T-helper 1 cell treated with Interleukin-12 subunit alpha and Interleukin-12 subunit beta and Interleukin-4 antibody, amounts not matched to agents 30 μg/mL and 1 μg/mL, for 36 hours (primary cell): ENCODE data around the gene TAS2R40.
"Not testable (repeated sequence)": the region's sequence is repeated elsewhere in the genome, so short reads cannot be mapped to it uniquely, and the experiment has no call there.

Experiments used
- H3K27ac Mint-ChIP-seq: one replicate; pipeline ENCODE4 v1.8.0; 2021; ENCODE audit warnings: mild to moderate bottlenecking, mixed read lengths
- H3K27me3 Mint-ChIP-seq: one replicate; pipeline ENCODE4 v1.8.0; 2021; ENCODE audit warnings: low read depth, mixed read lengths
- H3K36me3 Mint-ChIP-seq: one replicate; pipeline ENCODE4 v1.8.0; 2021; ENCODE audit warnings: low read depth, mixed read lengths
- H3K4me1 Mint-ChIP-seq: one replicate; pipeline ENCODE4 v1.8.0; 2021; ENCODE audit warnings: low read depth, mixed read lengths
- H3K4me3 Mint-ChIP-seq: one replicate; pipeline ENCODE4 v1.8.0; 2021; ENCODE audit warnings: mild to moderate bottlenecking, moderate library complexity, mixed read lengths
- H3K9me3 Mint-ChIP-seq: one replicate; pipeline ENCODE4 v1.8.0; 2021; ENCODE audit warnings: mixed read lengths

TAS2R40 gene

DNA sequence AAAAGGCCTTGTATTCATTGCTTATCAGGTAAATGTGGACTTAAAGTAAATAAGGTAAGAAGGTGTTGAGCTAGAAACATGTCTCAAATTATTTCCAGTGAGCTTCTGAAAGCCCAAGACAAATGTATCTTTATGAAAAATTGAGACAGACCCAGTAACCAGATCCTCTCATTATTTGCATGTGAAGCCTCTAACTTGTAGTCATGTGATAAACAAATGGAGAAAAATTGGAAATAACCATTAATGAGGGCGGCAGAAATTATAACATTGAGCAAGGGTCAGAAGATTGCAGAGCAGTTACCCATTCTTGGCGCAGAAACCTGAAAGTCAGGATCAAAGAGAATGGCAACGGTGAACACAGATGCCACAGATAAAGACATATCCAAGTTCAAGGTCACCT, at the start of gene TAS2R40:
TAS2R40 (plus strand) TSS at position 301 of the 400 bp plus-strand sequence; CDS start at position 343, 42 bp downstream.
- Mint-ChIP-seq H3K36me3 (no peaks in the 10 kb centered on the region), H3K9me3 (no peaks in the 10 kb centered on the region), H3K4me3 (no peak within 1 kb of the TSS), H3K27me3 (peaks cover 59% of the 10 kb centered on the region), H3K4me1 (no peaks in the 10 kb centered on the region), H3K27ac (no peak within 1 kb of the TSS)

- H3K9me3 Mint-ChIP-seq, result peaks cover 3% of the 10 kb centered on the region
- H3K27me3 Mint-ChIP-seq, result no peaks in the 10 kb centered on the region
- H3K27ac Mint-ChIP-seq, result no peak overlapping the region
- H3K36me3 Mint-ChIP-seq, result no peaks in the 10 kb centered on the region
- H3K4me3 Mint-ChIP-seq, result no peak overlapping the region
- no peaks in the 10 kb centered on the region for H3K4me1 Mint-ChIP-seq
Measured at GRCh38 chr7:143172354-143172753, 49.5 kb upstream of the TAS2R40 start.

DNA sequence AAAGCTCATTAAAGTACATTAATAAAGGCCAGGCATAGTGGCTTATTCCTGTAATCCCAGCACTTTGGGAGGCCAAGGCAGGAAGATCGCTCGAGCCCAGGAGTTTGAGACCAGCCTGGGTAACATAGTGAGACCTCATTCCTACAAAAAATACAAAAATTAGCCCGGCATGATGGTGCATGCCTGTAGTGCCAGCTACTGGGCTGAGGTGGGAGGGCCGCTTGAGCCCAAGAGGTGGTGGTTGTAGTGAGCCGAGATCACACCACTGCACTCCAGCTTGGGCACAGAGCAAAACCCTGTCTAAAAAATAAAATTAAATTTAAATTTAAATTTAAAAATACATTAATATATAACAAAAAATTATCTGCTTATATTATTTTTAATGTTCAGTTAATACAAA, 45.7 kb upstream of the TAS2R40 start:
- H3K27ac Mint-ChIP-seq, result no peak overlapping the region
- no peaks in the 10 kb centered on the region for H3K4me1 Mint-ChIP-seq
- H3K9me3 Mint-ChIP-seq, result peaks cover 18% of the 10 kb centered on the region
- no peaks in the 10 kb centered on the region for H3K27me3 Mint-ChIP-seq
- H3K4me3 Mint-ChIP-seq, result no peak overlapping the region
- no peaks in the 10 kb centered on the region for H3K36me3 Mint-ChIP-seq

DNA sequence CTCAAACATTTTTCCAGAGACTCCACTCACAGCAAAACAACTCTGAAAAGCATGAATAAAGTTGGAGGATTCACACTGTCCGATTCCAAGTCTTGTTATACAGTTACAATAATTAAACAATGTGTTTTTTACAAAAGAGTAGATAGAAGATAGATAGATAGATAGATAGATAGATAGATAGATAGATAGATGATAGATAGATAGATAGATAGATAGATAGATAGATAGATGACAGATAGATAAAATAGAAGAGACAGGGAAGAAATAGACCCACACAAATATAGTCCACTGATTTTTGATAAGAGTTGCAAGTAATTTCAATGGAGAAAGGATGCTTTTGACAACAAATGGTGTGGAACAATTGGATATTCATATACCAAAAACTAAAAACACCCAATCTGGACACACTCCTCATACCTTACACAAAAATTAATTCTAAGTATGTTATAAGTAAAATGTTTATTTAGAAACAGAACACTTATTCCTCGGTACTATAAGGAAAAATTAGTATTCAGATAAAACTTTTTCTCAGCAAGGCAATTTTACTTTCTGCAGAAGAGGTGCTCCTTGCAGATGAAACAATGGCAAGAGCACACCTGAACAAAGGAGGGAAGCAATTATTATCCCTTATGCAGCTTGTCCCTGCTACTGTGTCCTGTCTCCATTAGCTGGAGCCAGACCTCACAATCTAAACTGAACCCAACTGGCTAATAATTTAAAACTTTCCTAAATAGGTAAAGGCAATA, 44.3 kb upstream of the TAS2R40 start:
- Mint-ChIP-seq H3K4me1 (no peaks in the 10 kb centered on the region), H3K4me3 (no peak overlapping the region), H3K27ac (no peak overlapping the region), H3K27me3 (no peaks in the 10 kb centered on the region), H3K9me3 (peaks cover 23% of the 10 kb centered on the region), H3K36me3 (no peaks in the 10 kb centered on the region)

GRCh38 chr7:143180771-143181170, 41.1 kb upstream of the TAS2R40 start:
- not testable (repeated sequence) for H3K4me1 Mint-ChIP-seq, H3K36me3 Mint-ChIP-seq, H3K27ac Mint-ChIP-seq, H3K4me3 Mint-ChIP-seq, H3K27me3 Mint-ChIP-seq
- peaks cover 23% of the 10 kb centered on the region for H3K9me3 Mint-ChIP-seq

GRCh38 chr7:143181349-143181748, 40.5 kb upstream of the TAS2R40 start:
- H3K4me1 Mint-ChIP-seq, result no peaks in the 10 kb centered on the region
- H3K9me3 Mint-ChIP-seq, result peaks cover 23% of the 10 kb centered on the region
- no peak overlapping the region for H3K27ac Mint-ChIP-seq
- H3K27me3 Mint-ChIP-seq, result peaks cover 10% of the 10 kb centered on the region
- H3K4me3 Mint-ChIP-seq, result no peak overlapping the region
- no peaks in the 10 kb centered on the region for H3K36me3 Mint-ChIP-seq

DNA sequence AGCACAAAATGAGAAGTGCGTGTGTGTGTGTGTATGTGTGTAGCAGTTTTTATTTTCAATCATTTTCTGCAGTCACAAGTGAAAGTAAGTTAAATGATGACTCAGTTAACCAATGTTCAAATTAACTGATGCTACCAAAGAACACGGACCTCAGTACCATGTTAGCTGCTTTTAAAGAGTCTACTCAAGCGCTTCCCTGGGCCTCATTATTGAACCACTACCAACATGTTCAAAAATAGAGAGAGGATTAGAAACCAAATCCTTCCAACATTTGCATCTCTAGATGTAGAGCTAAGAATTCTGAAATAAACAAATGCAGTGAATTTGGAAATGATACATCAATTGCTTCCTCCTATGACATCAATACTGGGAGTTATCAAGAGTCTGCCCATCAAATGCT, 38.8 kb upstream of the TAS2R40 start, which contains the start of gene TAS2R39:
TAS2R39 (plus strand) TSS at position 396 of the 400 bp plus-strand sequence; CDS start at position 396, 0 bp downstream.
- Mint-ChIP-seq H3K27ac (no peak within 1 kb of the TSS), H3K9me3 (peaks cover 15% of the 10 kb centered on the region), H3K4me3 (no peak within 1 kb of the TSS), H3K36me3 (no peaks in the 10 kb centered on the region), H3K27me3 (peaks cover 10% of the 10 kb centered on the region), H3K4me1 (no peaks in the 10 kb centered on the region)

GRCh38 chr7:143185551-143185950, 36.3 kb upstream of the TAS2R40 start:
- Mint-ChIP-seq H3K4me3 (no peak overlapping the region), H3K36me3 (no peaks in the 10 kb centered on the region), H3K4me1 (no peaks in the 10 kb centered on the region), H3K27me3 (peaks cover 10% of the 10 kb centered on the region), H3K27ac (no peak overlapping the region), H3K9me3 (peaks cover 5% of the 10 kb centered on the region)

DNA sequence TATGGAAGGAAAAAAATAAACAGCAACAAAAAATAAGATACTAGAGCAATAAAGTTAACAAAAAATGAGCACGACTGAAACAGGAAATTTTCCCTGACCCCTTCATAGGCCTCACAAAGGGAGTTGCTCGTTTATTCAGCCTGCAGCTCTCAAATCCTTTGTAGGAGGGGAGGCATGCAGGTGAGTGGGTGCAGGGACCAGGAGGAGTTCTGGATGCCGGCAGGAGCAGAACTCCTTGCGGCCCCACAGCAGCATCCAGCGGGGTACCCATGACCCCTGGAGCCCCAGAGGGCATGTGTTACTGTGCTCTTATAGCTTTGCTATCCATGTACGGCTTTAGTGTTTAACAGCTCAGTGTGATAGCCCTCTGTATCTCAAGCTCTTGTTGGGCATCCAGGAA, 32.8 kb upstream of the TAS2R40 start:
- H3K9me3 Mint-ChIP-seq, result no peaks in the 10 kb centered on the region
- peaks cover 13% of the 10 kb centered on the region for H3K27me3 Mint-ChIP-seq
- H3K27ac Mint-ChIP-seq, result no peak overlapping the region
- no peak overlapping the region for H3K4me3 Mint-ChIP-seq
- H3K4me1 Mint-ChIP-seq, result no peaks in the 10 kb centered on the region
- no peaks in the 10 kb centered on the region for H3K36me3 Mint-ChIP-seq

- Mint-ChIP-seq H3K9me3 (no peaks in the 10 kb centered on the region), H3K36me3 (no peaks in the 10 kb centered on the region), H3K27ac (no peak overlapping the region), H3K27me3 (peaks cover 5% of the 10 kb centered on the region), H3K4me3 (no peak overlapping the region), H3K4me1 (no peaks in the 10 kb centered on the region)
Measured at GRCh38 chr7:143193880-143194279, 28.0 kb upstream of the TAS2R40 start.

GRCh38 chr7:143199040-143199439, 22.8 kb upstream of the TAS2R40 start:
- no peaks in the 10 kb centered on the region for H3K36me3 Mint-ChIP-seq
- no peak overlapping the region for H3K4me3 Mint-ChIP-seq
- H3K27me3 Mint-ChIP-seq, result peaks cover 15% of the 10 kb centered on the region
- no peak overlapping the region for H3K27ac Mint-ChIP-seq
- H3K9me3 Mint-ChIP-seq, result no peaks in the 10 kb centered on the region
- H3K4me1 Mint-ChIP-seq, result no peaks in the 10 kb centered on the region

GRCh38 chr7:143202161-143202560, 19.7 kb upstream of the TAS2R40 start:
- peaks cover 35% of the 10 kb centered on the region for H3K27me3 Mint-ChIP-seq
- no peak overlapping the region for H3K27ac Mint-ChIP-seq
- no peaks in the 10 kb centered on the region for H3K9me3 Mint-ChIP-seq
- no peaks in the 10 kb centered on the region for H3K36me3 Mint-ChIP-seq
- H3K4me3 Mint-ChIP-seq, result no peak overlapping the region
- peaks cover 8% of the 10 kb centered on the region for H3K4me1 Mint-ChIP-seq

GRCh38 chr7:143203386-143203785, 18.5 kb upstream of the TAS2R40 start:
- Mint-ChIP-seq H3K27me3 (peaks cover 35% of the 10 kb centered on the region), H3K27ac (no peak overlapping the region), H3K9me3 (no peaks in the 10 kb centered on the region), H3K4me3 (no peak overlapping the region), H3K4me1 (peaks cover 8% of the 10 kb centered on the region), H3K36me3 (no peaks in the 10 kb centered on the region)

DNA sequence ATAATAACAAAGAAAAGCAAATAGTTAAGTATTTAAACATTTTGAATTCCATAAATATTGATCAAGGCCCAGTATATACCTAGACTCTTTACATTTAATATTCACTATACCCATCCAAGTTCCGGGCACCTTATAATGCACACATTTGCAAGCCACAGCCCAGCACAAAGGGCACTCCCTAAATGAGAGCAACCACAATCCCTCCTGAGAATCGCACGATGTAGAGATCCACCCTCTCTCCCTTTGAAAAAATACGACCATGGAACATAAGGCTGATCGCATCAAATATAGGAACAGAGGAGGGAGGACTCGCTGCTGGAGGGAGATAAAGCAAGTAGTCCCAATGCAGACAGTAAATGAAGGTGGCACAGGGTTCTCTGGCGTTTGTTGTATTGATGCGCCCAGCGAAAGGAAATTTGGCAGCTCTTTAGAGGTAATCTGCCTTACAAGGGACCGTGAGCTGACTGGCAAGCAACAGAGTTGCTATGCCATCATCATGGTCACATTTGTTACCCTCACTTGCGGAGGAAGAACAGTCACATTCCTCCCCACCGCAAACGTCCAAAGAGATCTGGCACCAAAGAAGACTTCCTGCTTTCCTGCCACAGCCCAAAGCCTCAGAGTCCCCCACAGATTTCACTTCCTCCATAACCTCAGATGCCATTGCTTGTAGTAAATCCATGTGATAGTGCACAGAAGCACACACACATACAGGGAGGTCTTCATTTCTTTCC, 16.1 kb upstream of the TAS2R40 start:
- Mint-ChIP-seq H3K36me3 (no peaks in the 10 kb centered on the region), H3K4me1 (peaks cover 8% of the 10 kb centered on the region), H3K27ac (no peak overlapping the region), H3K9me3 (no peaks in the 10 kb centered on the region), H3K4me3 (no peak overlapping the region), H3K27me3 (peaks cover 35% of the 10 kb centered on the region)

DNA sequence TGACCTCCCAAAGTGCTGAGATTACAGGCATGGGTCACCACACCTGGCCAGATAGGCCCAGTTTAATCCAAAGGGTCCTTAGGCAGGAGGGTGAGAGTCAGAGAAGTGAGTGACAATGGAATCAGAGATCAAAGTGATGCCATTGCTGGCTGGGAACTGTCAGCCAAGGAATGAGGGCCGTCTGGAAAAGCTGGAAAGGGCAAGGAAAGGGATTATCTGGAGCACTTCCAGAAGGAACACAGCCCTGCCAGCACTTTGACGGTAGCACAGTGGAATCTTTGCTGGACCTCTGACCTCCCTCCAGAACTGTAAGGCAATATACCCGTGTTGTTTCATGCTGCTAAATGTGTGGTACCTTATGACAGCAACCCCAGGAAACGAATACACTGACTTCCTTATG, 11.3 kb upstream of the TAS2R40 start:
- peaks cover 13% of the 10 kb centered on the region for H3K27me3 Mint-ChIP-seq
- H3K9me3 Mint-ChIP-seq, result no peaks in the 10 kb centered on the region
- no peak overlapping the region for H3K27ac Mint-ChIP-seq
- no peak overlapping the region for H3K4me3 Mint-ChIP-seq
- H3K36me3 Mint-ChIP-seq, result no peaks in the 10 kb centered on the region
- peaks cover 8% of the 10 kb centered on the region for H3K4me1 Mint-ChIP-seq
